Measurements from ENCODE around the gene ANKRD12.
"Not testable (repeated sequence)": the region's sequence is repeated elsewhere in the genome, so short reads cannot be mapped to it uniquely, and the experiment has no call there.

Gene ANKRD12

GRCh38 chr18:9162663-9163062 is 26.1 kb downstream of the ANKRD12 start:
- no CpG with 5 or more reads among the region's 4 CpGs for WGBS, 2 donors (ENCODE audit: extremely low coverage in 2 of 2, insufficient read length in 2 of 2, insufficient replicate concordance in 1 of 2)
- H2BK12ac ChIP-seq (ENCODE audit: low read length); DNase-seq (ENCODE audit: low spot score); H3K36me3 ChIP-seq (replicated peaks in 1 of 2; ENCODE audit: control insufficient read depth in 2 of 2, insufficient read depth in 2 of 2, low read length in 2 of 2); H3K27ac ChIP-seq (replicated peaks; ENCODE audit: low read length); H3K4me1 ChIP-seq (ENCODE audit: control insufficient read depth in 2 of 2, insufficient read depth in 1 of 2, low read depth in 1 of 2, low read length in 2 of 2); H2BK5ac ChIP-seq (ENCODE audit: low read length); H3K27me3 ChIP-seq (ENCODE audit: control insufficient read depth in 3 of 3, insufficient read depth in 3 of 3, low read depth in 1 of 3, low read length in 3 of 3); H3K79me1 ChIP-seq (ENCODE audit: low read depth, low read length); H3K18ac ChIP-seq (ENCODE audit: low read length); H3K23ac ChIP-seq (ENCODE audit: low read depth, low read length, poor library complexity); H3K4ac ChIP-seq (ENCODE audit: low read length); H4K8ac ChIP-seq (ENCODE audit: low read depth, low read length); H3K9ac ChIP-seq (ENCODE audit: low read depth, low read length, poor library complexity); H4K91ac ChIP-seq (ENCODE audit: low read depth, low read length, poor library complexity); H2BK15ac ChIP-seq (ENCODE audit: low read length); H3K4me3 ChIP-seq (ENCODE audit: low read length in 2 of 2); H2AFZ ChIP-seq (ENCODE audit: low read length); H2AK5ac ChIP-seq (ENCODE audit: low read depth, low read length); H3K14ac ChIP-seq (ENCODE audit: low read length); H2BK120ac ChIP-seq (ENCODE audit: low read depth, low read length); H3K4me2 ChIP-seq (ENCODE audit: insufficient read depth, low read length, poor library complexity, severe bottlenecking): not testable (repeated sequence)
- peaks cover 0 to 24% of the 10 kb centered on the region in 2 donors for H3K9me3 ChIP-seq (replicated peaks in 1 of 2; ENCODE audit: control insufficient read depth in 2 of 2, insufficient read depth in 1 of 2, low read depth in 1 of 2, low read length in 2 of 2)

GRCh38 chr18:9164149-9164548 is 27.6 kb downstream of the ANKRD12 start:
- H3K79me1 ChIP-seq (ENCODE audit: low read depth, low read length); H3K4me1 ChIP-seq (ENCODE audit: control insufficient read depth in 2 of 2, insufficient read depth in 1 of 2, low read depth in 1 of 2, low read length in 2 of 2); H3K14ac ChIP-seq (ENCODE audit: low read length); H2BK120ac ChIP-seq (ENCODE audit: low read depth, low read length); H3K23ac ChIP-seq (ENCODE audit: low read depth, low read length, poor library complexity); H2BK5ac ChIP-seq (ENCODE audit: low read length); H4K8ac ChIP-seq (ENCODE audit: low read depth, low read length); H2AFZ ChIP-seq (ENCODE audit: low read length); H3K4me3 ChIP-seq (ENCODE audit: low read length in 2 of 2); H3K4me2 ChIP-seq (ENCODE audit: insufficient read depth, low read length, poor library complexity, severe bottlenecking); H3K27ac ChIP-seq (replicated peaks; ENCODE audit: low read length); H3K27me3 ChIP-seq (ENCODE audit: control insufficient read depth in 3 of 3, insufficient read depth in 3 of 3, low read depth in 1 of 3, low read length in 3 of 3); H2BK12ac ChIP-seq (ENCODE audit: low read length); H2BK15ac ChIP-seq (ENCODE audit: low read length); H3K9ac ChIP-seq (ENCODE audit: low read depth, low read length, poor library complexity); H3K18ac ChIP-seq (ENCODE audit: low read length); H2AK5ac ChIP-seq (ENCODE audit: low read depth, low read length); H3K4ac ChIP-seq (ENCODE audit: low read length); H3K36me3 ChIP-seq (replicated peaks in 1 of 2; ENCODE audit: control insufficient read depth in 2 of 2, insufficient read depth in 2 of 2, low read length in 2 of 2); DNase-seq (ENCODE audit: low spot score); H4K91ac ChIP-seq (ENCODE audit: low read depth, low read length, poor library complexity): not testable (repeated sequence)
- H3K9me3 ChIP-seq (replicated peaks in 1 of 2; ENCODE audit: control insufficient read depth in 2 of 2, insufficient read depth in 1 of 2, low read depth in 1 of 2, low read length in 2 of 2) = peaks cover 0 to 24% of the 10 kb centered on the region in 2 donors

GRCh38 chr18:9165883-9166282 is 29.3 kb downstream of the ANKRD12 start:
- H3K18ac ChIP-seq (ENCODE audit: low read length); H3K14ac ChIP-seq (ENCODE audit: low read length); H3K4me2 ChIP-seq (ENCODE audit: insufficient read depth, low read length, poor library complexity, severe bottlenecking); H2BK5ac ChIP-seq (ENCODE audit: low read length); H3K27me3 ChIP-seq (ENCODE audit: control insufficient read depth in 3 of 3, insufficient read depth in 3 of 3, low read depth in 1 of 3, low read length in 3 of 3); H4K8ac ChIP-seq (ENCODE audit: low read depth, low read length); H3K4me3 ChIP-seq (ENCODE audit: low read length in 2 of 2); H4K91ac ChIP-seq (ENCODE audit: low read depth, low read length, poor library complexity); H2BK120ac ChIP-seq (ENCODE audit: low read depth, low read length); H2AFZ ChIP-seq (ENCODE audit: low read length); H3K23ac ChIP-seq (ENCODE audit: low read depth, low read length, poor library complexity); DNase-seq (ENCODE audit: low spot score); H3K4ac ChIP-seq (ENCODE audit: low read length); H3K9ac ChIP-seq (ENCODE audit: low read depth, low read length, poor library complexity); H3K79me1 ChIP-seq (ENCODE audit: low read depth, low read length); H3K27ac ChIP-seq (replicated peaks; ENCODE audit: low read length); H2BK12ac ChIP-seq (ENCODE audit: low read length); H2BK15ac ChIP-seq (ENCODE audit: low read length); H3K4me1 ChIP-seq (ENCODE audit: control insufficient read depth in 2 of 2, insufficient read depth in 1 of 2, low read depth in 1 of 2, low read length in 2 of 2); H3K36me3 ChIP-seq (replicated peaks in 1 of 2; ENCODE audit: control insufficient read depth in 2 of 2, insufficient read depth in 2 of 2, low read length in 2 of 2); H2AK5ac ChIP-seq (ENCODE audit: low read depth, low read length): not testable (repeated sequence)
- WGBS, 2 donors (ENCODE audit: extremely low coverage in 2 of 2, insufficient read length in 2 of 2, insufficient replicate concordance in 1 of 2) = no CpG with 5 or more reads among the region's 3 CpGs
- peaks cover 0 to 24% of the 10 kb centered on the region in 2 donors for H3K9me3 ChIP-seq (replicated peaks in 1 of 2; ENCODE audit: control insufficient read depth in 2 of 2, insufficient read depth in 1 of 2, low read depth in 1 of 2, low read length in 2 of 2)

- not testable (repeated sequence) for H3K36me3 ChIP-seq (replicated peaks in 1 of 2; ENCODE audit: control insufficient read depth in 2 of 2, insufficient read depth in 2 of 2, low read length in 2 of 2); H3K27ac ChIP-seq (replicated peaks; ENCODE audit: low read length); H3K9ac ChIP-seq (ENCODE audit: low read depth, low read length, poor library complexity); H2BK120ac ChIP-seq (ENCODE audit: low read depth, low read length); H4K91ac ChIP-seq (ENCODE audit: low read depth, low read length, poor library complexity); H3K23ac ChIP-seq (ENCODE audit: low read depth, low read length, poor library complexity); H2BK5ac ChIP-seq (ENCODE audit: low read length); H3K4ac ChIP-seq (ENCODE audit: low read length); H4K8ac ChIP-seq (ENCODE audit: low read depth, low read length); H2BK15ac ChIP-seq (ENCODE audit: low read length); H2AFZ ChIP-seq (ENCODE audit: low read length); H2BK12ac ChIP-seq (ENCODE audit: low read length); H3K4me1 ChIP-seq (ENCODE audit: control insufficient read depth in 2 of 2, insufficient read depth in 1 of 2, low read depth in 1 of 2, low read length in 2 of 2); H3K18ac ChIP-seq (ENCODE audit: low read length); H3K79me1 ChIP-seq (ENCODE audit: low read depth, low read length); DNase-seq (ENCODE audit: low spot score); H3K27me3 ChIP-seq (ENCODE audit: control insufficient read depth in 3 of 3, insufficient read depth in 3 of 3, low read depth in 1 of 3, low read length in 3 of 3); H3K4me3 ChIP-seq (ENCODE audit: low read length in 2 of 2); H3K4me2 ChIP-seq (ENCODE audit: insufficient read depth, low read length, poor library complexity, severe bottlenecking); H2AK5ac ChIP-seq (ENCODE audit: low read depth, low read length); H3K14ac ChIP-seq (ENCODE audit: low read length)
- WGBS, 2 donors (ENCODE audit: extremely low coverage in 2 of 2, insufficient read length in 2 of 2, insufficient replicate concordance in 1 of 2) = no CpG with 5 or more reads among the region's 3 CpGs
- H3K9me3 ChIP-seq (replicated peaks in 1 of 2; ENCODE audit: control insufficient read depth in 2 of 2, insufficient read depth in 1 of 2, low read depth in 1 of 2, low read length in 2 of 2) = peaks cover 0 to 15% of the 10 kb centered on the region in 2 donors
These were observed 32.9 kb downstream of the ANKRD12 start for GRCh38 chr18:9169515-9169914.

Data from neuronal stem cell (in vitro differentiated cells).